SKM-1 (cell line): ENCODE data around the gene AQP7.
"Not testable (repeated sequence)": the region's sequence is repeated elsewhere in the genome, so short reads cannot be mapped to it uniquely, and the experiment has no call there.

ENCODE experiments used
- DNase-seq: peaks from one replicate; lab custom pipeline; 2025; ENCODE audit not compliant: unreplicated experiment; lab: John Stamatoyannopoulos, UW

Gene AQP7

DNA sequence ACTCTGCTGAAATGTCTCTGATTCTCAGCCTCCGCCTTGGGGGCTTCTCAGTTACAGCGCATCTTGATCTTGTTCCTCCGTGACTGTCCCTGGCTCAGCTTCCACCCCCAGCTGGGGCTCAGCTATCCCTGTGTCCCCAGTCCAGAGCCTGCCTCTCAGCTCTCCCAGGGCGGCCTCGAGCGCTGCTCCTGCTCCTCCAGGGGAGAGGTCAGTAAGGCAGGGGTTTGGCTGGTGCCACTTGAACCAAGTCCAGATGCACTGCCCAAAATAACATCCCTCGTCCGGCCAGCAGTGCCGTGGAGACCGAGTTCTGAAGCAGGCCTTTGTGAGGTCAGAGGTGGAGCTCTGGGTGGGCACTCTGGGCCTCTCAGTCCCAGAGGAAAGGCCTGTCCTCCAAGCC, at the start of gene AQP7:
AQP7 (minus strand) TSS at position 198 of the 400 bp plus-strand sequence. CDS start 1,306 bp downstream, outside the sequence.
- DNase-seq = not testable (repeated sequence)

DNA sequence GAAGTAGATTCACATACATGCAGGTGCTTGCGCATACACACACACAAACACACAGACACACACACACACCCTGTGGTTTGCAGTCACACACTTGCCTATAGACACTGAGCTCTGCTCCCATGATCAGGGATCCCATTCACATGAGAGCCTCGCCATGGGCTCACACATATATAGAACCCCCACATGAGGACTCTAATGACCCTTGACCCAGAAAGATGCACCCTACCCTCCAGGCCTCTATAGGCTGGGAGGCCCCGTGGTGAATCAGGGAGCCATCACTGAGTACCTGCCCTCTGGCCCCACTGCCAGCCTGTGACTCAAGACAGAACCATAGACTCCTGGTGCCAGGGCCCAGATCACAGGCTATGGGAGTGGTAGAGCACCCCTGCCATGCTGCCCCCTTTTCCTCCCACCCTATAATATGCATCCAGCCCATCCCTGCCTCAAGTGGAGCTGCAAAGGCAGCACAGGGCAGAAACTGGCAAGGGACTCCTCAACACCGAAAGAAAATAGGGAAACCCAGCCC, 48.3 kb upstream of the AQP7 start:
- DNase-seq = no peak

DNA sequence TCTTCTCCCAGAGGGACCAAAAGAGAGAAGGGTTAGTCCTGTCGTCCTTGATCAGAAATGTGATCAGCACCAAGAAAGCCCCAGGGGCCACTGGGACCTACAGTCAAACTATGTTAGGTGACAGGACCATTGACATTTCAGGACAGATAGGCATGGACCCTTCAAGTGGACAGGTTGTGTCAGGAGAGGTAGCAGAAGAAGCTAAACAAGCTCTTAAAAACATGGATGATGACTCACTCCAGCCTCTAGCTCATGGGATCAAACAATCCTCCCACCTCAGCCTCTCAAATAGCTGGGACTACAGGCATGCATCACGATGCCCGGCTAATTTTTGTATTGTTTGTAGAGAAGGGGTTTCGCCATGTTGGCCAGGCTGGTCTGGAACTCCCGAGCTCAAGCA, 47.3 kb upstream of the AQP7 start:
- DNase-seq = no peak

DNA sequence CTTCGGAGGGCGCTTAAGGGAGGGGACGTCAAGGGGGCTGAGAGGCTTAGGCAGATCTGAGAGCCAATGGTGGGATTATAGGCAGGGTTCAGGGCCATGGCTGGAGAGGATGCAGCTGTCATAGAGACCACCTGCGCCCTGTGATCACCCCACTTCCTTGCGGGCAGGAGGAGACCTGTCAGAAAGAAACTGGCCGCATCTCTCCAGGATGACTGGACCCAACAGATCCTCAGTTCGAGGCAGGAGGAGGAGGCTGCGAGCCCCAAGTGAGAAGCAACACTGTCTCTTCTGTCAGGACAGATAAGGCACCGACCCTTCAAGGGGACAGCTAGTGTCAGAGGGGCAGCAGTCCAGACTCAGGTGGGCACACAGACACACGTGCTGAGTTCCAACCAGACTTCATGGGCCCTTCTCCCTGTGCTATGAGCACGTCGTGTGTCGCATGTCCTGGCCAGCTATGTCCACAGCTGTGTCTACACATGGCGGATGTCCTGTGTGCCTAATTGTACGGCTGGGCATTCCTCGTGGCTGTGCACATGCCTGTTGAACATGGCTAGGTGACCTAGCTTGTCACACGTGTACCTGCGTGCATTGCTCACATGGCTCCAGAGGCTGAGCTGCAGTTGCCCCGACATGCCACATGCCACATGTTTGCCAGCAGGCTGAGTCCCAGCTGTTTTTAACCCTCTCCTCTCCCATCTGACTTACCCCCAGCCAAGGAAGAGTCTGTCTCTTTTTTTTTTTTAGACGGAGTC, 45.6 kb upstream of the AQP7 start:
- DNase-seq = no peak

DNA sequence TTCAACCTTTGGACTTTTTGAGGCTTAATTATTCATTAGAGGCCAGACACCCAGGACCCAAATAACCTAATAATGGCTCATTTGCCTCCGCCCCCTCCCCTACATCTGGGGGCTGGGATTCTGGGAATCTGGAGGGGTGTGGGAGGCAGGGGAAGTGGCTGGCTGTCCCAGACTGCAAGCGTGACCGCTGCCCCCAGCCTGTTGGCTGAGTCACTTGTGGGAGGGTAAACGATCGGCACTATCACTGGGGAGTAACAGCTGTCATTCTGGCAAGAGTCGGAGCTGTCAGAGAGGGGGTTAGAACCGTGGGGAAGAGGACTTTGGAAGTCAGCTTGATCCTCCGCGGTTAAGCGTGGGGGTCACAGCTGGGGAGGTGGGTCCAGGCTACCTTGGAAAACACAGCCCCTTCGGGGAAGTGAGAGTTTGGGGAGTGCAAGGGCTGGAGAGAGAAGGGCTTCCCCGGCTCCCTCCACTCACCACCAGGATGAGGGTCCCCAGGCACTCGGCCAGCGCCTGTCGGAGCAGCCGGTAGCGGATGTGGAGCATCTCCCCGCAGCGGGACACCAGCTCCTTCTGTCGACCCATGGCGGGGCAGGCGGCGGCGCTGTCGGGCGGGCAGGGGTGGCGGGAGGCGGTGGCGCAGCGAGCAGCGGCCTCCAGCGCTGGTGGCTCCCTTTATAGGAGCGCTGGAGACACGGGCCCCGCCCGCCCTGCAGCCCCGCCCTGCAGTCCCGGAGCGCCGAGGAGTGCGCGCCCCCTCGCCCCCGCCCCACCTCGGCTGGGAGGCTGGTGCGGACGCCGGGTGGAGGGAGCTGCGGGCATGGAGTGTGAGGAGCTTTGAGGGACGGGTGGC, 44.8 kb upstream of the AQP7 start, which contains the start of gene AQP3:
AQP3 (minus strand) TSS at position 648 of the 853 bp plus-strand sequence; CDS start at position 585, 63 bp downstream.
- DNase-seq = no peak

DNA sequence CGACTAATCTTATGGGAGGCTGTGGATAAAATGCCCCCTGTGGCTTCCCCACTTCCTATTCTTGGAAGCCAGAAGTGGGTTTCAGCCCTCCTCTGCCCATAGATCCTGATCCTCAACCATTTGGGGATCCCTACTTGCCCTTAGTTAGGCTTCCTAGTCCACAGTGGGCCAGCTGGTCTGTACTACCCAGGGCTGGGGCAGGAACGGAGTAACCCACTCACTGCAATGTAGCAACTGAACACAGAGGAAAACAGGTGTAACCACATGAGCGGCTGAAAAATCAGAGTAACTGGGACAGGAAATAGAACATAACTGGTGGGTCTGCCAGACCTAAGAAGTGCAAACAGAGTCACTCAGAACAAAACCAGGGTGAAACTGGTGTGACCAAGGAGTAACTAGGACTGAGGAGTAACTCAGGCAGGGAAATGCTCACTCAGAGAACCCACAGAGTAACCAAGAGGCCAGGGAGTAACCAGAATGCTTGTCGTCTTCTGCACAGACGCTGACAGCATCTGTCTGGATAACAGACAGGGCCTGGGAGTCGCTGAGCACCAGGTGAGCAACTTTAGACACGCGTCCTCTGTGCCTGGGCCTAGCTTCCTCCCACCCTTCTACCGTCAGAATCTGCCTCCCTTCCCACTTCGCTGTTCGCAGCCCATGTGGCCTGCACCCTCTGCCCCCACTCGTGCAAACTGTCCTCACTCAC, 44.0 kb upstream of the AQP7 start:
- no peak for DNase-seq

DNA sequence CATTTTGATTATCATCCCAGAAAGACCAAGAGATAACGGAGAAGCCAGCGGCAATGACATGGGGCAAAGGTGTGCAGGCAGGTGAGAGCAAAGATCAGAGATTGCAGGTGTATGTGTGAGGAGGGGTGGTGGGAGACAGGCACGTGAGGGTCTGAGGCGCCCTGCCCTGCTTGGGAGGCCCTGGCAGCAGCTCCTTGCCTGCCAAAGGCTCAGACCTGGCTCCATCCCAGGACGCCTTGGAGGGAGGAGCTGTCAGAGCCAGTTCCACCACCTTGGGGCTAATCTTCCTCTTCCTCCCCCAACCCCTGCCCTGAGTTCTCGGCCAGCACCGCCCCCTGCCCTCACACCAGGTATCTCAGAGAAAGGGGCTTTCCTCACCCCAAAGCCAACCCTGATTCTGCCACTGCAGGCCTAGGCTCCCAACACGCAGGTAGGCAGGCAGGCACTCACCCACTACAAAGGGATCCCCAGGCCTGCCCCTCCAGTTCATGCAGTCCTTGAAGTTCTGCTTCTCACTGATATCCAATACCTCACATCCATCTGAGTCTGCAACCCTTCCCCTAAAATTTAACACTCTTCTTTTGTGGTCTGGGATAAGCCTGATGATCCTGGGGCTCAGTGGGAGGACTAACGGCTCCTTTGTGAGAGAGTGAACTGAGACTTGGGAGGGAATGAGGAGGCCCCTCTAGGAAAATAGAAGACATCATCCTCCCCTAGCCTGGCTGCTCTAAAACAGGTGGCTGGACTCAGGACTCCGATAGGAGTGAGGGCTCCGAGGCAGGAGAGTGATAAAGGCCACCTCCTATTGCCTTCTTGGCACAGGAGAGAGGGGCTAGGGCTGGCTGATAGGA, 43.2 kb upstream of the AQP7 start:
- no peak for DNase-seq

DNA sequence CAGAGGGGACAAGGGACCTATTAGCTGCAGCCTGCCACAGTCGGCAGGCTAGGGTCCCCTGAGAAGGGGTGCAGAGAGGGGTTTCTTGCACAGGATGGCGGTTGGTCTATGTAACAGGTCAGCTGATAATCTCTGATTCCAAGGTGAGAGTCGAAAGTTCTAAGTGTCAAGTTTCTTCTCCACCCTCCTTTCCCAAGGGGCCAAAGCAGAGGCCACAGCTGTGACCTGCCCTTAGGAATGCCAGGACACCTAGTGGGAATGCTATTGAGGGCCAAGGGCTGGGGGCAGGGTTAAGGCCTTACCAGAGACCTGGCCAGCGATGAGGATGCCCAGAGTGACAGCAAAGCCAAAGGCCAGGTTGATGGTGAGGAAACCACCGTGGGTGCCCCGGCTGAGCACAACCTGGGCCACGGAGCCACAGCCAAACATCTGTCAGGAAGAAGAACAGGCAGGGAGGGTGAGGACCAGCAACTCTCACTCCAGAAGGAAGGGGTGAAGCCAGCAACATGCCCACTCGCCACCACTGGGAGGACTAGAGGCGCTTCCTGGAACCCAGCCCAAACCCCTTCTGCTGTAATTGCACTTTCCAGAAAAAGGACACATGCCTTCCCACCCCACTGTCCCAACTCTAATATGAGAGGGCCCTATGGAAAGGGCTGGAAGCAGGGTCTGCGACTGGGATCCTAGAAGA, 41.2 kb upstream of the AQP7 start:
- DNase-seq = no peak

DNA sequence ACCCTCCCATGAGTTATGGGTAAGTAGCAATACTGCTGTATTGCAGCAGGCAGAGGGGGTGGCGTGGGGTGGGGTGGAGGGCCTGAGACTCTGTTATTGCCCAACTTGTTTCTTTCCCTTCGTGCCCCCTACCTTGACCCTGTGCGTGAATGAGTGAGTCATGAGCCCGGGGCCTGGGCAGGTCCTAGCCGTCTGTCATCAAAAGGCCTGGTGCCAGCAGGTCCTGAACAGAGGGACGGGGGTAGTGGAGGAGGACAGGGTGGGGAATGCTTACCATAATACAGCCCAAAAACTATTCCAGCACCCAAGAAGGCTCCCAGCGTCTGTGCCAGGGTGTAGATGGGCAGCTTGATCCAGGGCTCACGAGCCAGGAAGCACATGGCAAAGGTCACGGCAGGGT, 40.7 kb upstream of the AQP7 start:
- DNase-seq = no peak

DNA sequence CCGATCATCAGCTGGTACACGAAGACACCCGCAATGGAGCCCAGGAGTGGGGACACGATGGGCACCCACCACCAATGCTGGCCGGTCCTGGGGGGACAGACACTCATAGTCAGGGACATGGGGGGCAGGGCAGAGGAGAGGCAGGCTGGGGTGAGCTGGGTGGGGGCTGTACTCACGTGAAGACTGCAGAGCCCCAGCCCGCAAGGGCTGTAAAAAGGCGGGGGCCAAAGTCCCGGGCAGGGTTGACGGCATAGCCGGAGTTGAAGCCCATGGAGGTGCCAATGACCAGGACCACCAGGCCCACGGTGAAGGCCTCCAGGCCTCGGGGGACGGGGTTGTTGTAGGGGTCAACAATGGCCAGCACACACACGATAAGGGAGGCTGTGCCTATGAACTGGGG, 39.8 kb upstream of the AQP7 start:
- DNase-seq = no peak

DNA sequence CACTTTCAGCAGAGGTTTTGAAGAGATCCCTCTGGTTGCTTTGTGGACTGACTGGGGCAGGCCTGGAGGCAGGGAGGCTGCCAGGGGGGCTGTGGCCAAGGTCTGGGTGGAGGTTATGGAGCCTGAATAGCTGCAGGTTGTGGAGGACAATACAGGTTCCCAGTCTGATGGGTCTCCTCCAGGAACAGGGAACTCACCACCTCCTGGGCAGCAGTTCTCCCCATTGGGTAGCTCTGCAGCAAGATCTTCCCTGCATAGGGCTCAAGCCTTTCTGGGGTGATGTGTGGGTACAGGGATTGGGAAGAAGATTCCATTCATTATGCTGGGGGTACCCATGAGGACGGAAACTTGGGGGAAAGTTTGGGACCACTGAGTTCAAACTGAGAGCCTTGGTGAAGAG, 38.2 kb upstream of the AQP7 start:
- DNase-seq = no peak

DNA sequence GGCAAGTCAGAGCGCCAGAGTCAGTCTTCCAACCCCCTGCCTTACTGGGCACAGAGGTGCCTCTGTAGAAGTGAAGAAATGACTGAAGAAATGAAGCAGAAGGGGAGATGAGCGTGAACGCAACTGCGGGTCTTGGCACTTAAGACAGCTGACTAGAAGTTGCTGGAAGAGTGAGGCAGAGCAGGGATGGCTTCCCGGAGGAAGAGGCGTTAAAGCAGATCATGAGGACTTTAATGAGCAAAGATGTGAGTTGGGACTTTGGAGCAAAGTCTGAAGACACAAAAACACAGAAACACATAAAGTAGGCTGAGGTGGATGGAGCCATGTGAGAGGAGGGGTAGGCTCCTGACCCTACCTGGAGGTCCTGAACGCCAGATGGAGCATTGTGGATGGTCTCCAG, 37.8 kb upstream of the AQP7 start:
- no peak for DNase-seq

DNA sequence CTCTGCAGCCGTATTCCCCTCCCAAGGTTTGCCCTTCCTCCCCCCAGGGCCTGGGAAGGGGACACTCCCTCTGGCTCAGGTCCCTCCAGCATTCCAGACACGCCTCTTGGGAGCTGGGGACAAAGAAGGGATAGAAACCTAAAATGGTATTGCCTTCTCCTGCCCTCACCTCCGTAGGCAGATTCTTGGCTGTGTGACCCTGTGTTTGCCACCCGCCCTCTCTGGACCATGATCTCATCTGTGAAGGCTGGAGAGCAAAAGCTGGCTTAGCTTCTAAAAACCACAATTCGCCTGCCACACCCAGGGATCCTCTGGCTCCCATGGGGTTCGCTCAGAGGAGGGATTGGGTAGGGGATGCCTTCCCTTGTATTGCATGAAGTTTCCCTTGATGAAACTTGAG, 37.4 kb upstream of the AQP7 start:
- DNase-seq = no peak

DNA sequence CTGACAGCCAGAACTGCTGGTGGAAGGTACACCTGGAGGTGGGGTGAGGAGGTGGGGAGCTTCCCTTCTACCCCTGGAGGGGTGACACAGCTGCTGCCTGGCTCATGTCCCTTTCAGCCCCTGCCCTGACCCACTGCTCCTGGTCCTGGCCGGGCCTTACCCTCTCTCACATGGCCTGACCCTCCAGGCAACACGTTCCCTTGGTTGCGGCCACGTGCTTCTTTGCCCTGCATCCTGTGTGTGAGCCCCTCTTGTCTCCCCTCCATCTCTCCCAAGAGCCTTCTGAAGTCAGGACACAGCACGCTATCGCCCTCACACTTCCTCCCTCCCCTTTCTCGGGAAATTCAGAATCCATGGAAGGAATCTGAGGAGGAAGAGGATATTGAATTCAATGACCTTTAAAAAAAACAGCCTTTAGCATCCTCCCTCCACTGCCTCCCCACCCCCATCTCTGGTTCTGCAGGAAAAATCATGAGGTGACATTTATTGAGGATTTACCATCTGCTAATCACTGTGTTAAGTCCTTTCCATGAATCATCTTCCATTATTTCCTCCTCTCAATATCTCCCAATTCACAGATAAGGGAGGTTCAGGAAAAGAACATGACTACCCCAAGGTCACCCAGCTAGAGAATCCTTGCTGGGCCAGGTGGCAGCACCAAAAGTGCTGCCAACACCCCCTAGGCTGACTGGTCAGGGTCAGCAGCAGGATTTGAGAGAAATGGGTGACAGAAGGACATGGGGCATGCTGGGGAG, 36.7 kb upstream of the AQP7 start:
- DNase-seq = no peak

DNA sequence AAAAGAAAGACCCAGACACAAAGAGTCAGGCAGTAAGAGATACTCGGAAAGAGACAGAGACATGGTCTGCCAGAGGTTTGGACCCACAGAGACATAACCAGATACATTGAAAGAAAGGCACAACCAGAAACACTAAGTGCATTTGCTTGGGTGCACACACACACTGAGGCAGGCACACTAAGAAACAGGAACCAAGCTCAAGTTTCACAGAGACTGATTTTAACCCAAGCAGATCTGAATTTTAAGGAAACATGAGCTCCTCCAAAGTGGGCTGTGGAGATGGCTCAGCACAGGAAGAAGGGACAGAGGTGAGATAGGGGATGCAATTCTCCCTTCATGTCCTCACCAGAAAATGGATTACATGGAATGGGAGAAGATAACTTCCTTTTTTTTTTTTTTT, 35.5 kb upstream of the AQP7 start:
- peak; percentile 15 for DNase-seq

DNA sequence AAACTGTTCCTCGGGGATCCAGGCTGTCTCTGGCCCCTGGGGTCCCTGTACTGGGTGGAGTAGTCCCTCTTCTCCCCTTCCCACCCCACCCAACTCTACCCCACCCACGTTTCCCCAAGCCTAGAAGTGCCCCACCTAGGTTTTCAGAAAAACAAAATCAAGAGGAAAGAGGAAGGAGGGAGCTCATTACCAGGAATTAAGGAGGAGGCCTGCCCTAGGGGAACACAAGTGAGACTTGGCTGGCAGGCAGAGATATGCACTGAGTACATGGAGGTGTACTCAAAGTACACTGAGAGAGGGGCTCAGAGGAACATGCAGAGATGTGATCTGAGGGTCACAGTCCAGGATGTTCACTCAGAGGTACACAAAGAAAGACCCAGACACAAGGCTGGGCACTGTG, 34.8 kb upstream of the AQP7 start:
- DNase-seq = no peak

DNA sequence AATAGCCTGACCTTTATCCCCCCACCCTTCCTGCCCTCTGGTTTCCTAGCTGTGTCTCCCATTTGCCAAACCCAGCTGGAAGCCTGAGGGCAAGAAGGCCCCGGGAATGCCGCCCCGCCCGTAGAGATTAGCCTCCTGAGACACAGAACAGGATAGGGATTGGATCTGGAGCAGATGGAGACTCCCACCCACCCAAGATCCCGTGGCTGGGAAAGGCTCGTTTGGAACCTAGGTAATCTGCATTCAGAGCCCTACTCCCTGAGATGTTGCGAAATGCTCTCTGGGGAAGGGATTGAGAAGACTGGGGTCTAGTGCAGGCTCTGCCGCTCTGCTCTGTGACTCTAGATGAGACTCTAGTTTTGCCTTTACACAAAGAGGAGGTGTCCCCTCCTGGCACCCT, 34.1 kb upstream of the AQP7 start:
- DNase-seq = no peak

DNA sequence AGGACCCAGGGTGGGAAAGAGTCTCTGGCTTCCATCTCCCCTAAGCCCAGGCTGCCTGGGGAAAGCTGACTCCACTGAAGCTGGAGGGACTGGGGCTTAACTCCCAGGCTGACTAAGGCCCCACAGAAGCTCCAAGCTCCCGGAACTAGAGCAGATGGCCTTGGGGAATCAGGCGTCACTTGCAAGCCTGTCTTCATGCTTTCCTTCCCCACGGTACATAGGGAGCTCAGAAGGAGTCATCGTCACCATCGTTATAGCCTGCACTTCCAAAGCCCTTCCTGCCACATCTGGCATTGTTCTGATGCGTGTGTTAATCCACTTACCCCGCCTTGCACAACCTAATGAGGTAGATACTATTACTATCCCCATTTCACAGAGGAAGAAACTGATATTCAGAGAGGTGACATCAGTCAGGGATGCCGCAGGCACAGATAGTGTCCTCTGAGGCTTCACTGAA, 33.5 kb upstream of the AQP7 start:
- no peak for DNase-seq
